HG03457 (cell line): ENCODE measurements around the gene RNF157.

Experiments used
- ATAC-seq: cut with Tn5 transposase; IDR thresholded peaks from one replicate; pipeline ENCODE4 v1.9.1; 2021; ENCODE audit warnings: moderate number of reproducible peaks; ENCODE audit not compliant: unreplicated experiment

Gene RNF157

DNA sequence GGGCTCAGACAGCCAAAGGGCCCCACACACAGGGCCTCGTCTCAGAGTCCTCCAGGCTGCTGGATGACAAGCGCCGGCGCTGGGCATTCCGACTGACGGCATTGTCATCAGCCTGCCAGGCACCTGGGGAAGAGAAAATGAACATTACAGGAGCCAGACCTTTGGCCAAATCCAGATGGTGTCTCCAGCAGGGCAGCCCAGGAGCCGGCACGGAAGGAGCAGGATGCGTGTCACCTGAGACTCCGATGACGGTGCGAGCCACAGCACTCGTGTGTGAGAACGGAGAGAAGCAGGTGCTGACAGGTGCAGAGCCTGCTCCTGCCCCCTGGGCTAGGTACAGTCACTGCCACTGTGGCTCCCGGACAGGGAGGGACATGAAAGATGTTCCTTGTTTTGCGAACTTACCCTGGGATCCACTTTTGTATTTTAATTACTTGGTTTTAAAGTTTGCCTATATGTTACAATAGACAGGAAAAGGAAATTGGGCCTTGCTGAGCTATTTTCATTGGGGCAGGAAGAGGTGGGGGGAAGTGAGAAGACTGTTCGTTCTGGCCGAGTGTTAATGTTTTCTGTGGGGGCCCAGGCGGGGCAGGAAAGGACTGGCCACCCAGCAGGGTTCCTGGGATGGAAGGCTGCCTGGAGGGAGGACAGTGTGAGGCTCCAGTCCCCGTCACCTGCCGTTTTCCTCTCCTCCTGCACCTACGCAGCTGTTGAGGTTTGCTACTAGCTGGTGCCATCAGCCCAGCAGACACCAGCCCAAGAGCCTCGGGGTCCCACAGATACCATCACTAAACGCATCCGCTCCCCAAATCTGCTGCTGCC is 94.9 kb downstream of the RNF157 start:
- ATAC-seq, result no peak

GRCh38 chr17:76142585-76143041 is 97.7 kb downstream of the RNF157 start:
- no peak for ATAC-seq

GRCh38 chr17:76142039-76142584 is 98.2 kb downstream of the RNF157 start:
- no peak for ATAC-seq

DNA sequence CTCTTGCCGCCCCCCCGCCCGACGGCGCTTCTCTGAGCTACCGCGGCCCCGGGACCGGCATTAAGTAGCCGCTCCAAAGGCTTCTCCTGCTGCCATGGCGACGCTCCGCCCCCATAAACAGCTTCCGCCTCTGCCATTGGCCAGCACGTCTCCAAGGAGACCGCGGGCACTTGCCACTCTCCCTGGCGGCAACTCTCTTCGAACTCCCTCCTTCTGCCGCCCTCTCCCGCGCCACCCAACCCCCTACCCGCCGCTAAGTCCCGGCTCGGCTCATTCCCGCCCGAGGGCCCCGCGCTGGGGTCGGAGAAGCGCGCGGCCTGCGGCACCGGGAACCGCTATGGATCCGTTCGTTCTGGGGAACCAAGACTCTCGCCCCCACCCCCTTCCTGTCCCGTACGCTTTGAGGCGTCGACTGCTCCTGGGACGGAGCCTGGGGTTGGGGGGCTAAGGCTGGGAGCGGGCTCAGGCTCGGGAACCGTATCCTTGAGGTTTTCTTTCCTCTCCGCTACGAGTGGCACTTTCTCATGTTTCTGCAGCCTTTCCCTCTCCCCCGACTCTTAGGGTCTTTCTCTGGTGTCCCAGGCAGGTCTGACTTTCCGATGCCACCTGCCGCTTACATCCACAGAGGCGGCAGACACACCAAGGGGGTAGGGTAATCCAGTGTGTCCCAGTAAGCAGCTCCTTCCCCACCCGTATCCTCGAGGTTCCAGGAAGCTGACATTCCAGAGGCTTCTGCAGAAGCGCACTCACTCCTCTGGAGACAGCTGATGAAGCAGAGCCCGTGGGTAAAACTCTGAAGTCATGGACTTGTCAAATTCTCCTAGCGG is 98.9 kb downstream of the RNF157 start, which contains the start of gene FOXJ1:
TSS of gene FOXJ1 (minus strand) at position 34 of the 827 bp plus-strand sequence. CDS start 850 bp downstream, outside the sequence.
- ATAC-seq, result no peak

DNA sequence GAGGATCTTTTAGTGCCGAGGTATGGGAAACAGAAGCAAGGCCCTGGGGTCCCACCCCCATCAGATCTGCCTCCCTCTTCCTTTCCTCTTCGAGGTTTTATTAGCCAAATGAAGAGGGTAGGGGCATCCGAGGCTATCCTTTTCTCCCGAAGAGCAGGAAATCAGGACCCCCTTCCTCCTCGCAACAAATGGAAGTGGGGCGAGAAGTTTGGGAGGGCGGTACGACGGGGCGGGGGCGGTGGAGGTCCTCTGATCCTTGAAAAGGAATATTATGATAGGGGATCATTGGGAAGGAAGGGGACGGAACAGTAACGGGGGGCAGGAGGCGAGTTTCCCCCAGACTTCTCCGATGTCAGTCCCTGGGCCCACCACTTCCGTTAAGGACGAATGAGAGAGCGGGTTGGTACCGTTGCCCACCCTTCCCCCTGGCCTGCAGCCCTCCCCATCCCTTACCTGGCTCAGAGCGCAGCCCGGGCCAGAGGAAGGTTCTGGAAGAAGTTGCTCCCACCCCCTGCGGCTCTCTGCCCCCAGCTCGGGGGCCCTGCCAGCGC is 99.6 kb downstream of the RNF157 start:
- ATAC-seq, result no peak

DNA sequence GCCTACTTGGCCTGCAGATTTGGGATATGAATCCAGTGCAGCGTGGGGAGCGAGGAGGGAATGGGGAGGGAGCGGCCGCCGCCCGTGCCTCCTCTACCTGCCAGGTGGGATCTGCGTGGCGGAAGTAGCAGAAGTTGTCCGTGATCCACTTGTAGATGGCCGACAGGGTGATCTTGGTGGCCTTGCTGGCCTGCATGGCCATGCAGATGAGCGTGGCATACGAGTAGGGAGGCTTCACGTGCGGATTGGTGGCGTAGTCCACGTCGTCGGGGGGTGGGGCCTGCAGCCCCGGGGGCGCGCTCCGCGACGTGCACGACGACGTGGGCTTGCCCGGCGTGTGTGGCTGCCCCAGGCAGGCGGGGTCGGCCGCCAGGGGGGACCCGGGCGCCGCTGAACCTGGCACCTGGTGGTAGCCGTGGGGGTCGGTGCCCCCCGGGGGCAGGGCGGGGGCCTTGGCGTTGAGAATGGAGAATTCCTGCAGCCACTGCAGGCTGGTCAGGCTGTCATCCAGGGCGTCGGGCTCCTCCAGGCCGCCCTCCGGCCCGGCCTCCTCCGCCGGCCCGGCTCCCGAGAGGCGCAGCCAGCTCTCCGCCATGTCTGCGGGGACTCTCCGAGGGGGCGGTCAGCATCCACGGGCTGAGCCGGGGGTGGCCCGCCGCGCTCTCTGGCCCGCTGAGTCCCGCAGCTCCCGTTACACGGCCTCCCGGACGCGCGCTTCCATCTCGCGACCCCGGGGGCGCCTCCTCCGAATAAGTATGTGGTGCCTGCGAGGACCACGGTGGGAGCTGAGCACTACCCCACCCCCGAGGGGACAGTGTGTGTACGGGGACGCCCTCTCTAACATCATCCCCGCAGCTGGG is 100.3 kb downstream of the RNF157 start:
- ATAC-seq, result no peak

DNA sequence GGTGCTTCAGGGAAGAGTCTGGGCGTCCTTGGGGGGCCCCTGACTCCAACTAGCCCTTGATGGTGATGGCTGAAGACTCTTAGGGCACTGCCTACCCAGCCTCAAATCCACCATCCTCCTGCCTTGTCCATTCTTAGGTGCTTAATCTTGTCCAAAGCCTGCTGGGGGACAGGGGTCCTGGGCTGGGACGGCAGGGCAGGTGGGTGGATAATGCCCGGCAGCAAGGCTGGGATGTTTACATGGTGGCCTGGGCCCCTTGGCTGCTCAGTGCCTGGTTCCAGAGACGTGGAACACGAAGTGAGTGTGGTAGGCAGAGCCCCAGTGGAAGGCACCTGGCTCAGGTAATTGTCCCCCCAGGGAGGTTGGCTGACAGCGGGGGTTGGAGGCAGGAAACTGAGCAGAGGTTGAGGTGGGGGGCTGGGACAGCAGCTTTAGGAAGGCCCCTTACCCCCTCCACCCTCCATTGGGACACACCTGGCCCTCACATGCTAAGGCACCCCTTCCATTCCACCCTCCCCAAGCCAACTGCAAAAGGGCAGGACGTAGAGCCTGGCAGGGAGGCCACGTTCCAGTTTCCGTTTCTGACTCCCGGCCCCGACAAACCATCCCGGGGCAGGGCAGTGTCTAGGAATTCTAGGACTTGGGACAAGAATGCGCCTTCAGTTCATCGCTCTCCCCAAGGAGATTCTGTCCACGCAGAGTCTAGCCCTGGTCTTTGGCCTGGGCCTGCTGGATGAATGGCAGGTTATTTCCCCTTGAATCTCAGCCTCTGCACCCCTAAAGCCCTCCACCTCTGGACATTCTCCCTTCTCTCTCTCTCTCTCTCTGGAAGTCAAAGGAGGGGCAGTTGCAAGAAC is 101.2 kb downstream of the RNF157 start:
- no peak for ATAC-seq

DNA sequence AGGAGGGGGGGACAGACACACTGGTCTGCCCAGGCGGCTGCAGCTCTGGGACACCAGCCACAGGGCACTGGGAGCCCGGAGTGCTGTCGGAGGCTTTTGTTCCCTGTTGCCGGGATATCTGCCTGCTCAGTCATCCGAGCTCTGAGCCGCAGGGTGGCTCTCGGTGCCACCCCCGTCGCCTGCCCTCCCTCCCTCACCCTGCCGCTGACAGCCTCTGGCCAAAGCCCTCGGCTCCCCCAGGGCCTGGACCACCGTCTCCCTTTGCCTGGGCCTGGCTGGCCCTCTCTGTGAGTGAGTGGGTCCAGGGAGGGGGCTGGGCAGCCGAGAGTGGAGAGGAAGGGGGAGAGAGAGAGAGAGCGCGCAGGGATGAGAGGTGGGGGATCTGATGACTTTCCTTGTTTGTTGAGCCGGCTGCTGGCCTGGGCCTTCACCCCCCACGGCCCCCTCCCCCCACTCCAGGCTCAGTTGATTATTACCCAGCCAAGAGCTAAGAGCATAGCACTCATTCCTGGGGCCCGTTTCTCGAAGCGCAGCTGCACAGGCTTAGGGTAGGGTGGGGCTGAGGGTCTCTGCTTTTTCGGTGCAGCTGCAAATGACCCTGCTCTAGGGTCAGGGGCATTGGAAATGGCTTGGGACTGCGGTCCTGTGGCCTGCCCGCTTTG is 101.9 kb downstream of the RNF157 start:
- ATAC-seq, result no peak

- no peak for ATAC-seq
These were observed 102.7 kb downstream of the RNF157 start for GRCh38 chr17:76137351-76138233.

DNA sequence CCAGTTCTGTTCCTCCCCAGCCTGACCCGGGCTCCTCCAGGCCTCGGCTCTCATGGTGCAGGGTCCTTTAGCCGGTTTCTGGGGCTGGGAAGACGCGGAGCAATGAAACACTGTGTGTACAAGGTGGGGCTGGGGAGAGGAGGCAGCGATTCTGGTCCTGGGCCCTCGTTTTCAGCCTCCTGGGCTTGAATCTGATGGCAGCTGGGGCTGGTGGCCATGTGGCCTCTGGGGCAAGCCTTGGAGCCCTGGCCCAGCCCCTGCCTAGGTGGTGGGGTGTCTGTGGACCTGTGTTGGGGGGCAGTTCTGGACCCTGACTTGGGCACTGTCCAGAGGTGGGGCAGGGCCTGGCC is 103.3 kb downstream of the RNF157 start:
- no peak for ATAC-seq

DNA sequence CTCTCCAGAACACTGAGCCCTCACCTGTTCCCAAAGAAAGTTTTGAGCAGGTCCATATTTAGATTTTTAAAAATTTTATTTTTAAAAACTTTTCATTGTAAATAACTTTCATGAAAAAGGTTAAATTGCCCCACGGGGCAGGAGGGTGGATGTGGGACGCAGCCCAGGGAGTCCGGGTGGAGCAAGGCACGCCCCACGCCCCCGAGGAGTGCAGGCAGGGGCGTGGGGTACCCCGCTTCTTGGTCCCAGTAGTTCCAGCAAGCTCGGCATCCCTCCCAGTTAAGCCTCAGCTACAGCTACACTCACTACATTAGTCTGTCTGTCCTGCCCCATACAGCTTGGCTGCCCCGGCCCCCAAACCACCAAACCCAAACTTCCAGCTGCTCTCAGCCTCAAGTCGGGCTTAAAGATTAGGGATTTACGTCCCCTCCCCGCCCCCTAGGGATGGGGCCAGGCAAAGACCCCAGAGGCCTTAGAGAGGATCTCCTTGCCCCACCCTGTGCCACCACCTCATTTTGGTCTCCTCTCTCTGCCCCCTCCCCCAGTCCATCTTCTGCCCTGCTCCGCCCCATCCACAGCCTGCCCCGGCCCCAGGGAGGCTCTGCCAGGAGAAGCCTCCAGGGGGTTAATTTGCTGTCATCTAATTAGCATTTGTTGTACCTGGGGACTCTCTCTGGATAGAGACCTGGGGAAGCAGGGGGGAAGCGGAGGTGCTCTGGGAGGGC is 103.9 kb downstream of the RNF157 start:
- no peak for ATAC-seq

DNA sequence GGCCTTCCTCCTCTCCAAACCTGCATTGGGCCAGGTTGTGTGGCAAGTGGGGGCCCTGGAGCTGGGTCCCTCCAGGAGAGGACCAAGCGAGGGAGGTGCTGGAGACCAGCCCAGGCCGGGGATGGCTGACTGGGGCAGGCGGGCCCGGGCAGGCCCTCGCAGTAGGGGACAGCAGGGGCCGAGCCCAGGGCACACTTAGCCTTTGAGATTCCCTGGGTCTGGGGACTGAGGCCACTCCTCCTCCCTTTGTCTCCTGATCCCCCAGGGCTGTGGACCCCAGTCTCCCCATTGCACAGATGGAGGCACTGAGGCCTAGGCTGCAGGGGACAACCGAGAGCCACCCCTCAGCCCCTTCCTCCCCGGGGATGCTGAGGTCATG is 104.5 kb downstream of the RNF157 start:
- no peak for ATAC-seq

GRCh38 chr17:76134911-76135809 is 105.1 kb downstream of the RNF157 start:
- no peak for ATAC-seq

- ATAC-seq, result no peak
These were observed 107.5 kb downstream of the RNF157 start for GRCh38 chr17:76132574-76133338.

DNA sequence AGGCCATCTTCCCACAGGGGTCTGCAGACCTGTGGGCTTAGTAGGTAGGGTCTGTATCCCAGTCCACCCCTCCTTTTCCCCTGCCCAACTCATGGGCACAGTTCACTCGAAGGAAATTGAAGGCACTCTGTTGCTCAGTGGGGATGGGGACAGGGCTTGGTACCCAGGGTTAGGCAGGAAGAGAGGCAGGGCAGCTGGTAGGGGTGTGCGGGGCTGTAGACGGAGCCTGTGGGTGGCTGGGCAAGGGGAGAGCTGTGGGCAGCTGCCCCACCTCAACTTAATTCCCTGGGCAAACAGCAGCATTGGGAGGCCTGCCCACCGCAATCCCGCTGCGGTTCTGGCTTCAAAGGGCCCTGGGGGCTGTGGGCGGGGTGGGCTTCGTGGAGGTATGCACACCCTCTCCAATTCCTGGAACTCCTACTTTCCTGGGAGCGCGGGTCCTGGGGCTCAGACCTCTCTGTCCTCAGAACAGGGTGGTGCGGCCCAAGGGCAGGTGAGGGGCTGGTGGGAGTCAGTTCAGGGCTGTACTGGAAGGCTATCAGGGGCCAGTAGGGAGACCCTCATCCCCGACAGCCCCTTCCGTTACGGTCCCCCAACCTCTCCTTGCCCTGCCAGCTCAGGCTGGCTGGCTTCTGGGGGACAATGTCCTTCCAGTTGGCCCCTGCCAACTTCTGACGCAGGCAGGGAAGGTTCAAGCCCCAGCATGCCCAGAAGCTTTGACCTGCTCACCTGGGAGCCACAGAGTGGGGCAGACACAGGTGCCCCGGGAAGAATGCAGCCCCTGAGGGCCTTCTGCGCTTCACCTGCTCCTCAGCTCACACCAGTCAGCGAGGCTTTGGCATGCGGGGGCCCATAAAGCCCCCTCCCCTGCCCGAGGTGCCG is 108.4 kb downstream of the RNF157 start:
- no peak for ATAC-seq
